Stomach (tissue), 9 donors: ENCODE data around the gene SP100. TPM values are rescaled to one million over a fixed set of nuclear protein-coding genes. Genes with fewer than 3 reads are reported as not detected.

Source experiments
- DNase-seq, 2 donors: peaks; one replicate each; pipeline versions ENCODE4 v3.0.0 to v3.0.0-alpha.2; 2013 to 2019
- H3K27ac ChIP-seq, 5 donors: fragments of 200-600 bp in 4 of 5; sonication (generic) in 4 of 5; one replicate each; pipeline ENCODE4 v1.5.1; 2013 to 2019; ENCODE audit warnings: mild to moderate bottlenecking in 1 of 5, moderate library complexity in 1 of 5
- H3K27me3 ChIP-seq, 3 donors: fragments of 200-600 bp; sonication (generic); one replicate each; pipeline ENCODE4 v1.5.1; 2017 to 2019; ENCODE audit warnings: mixed run types in 1 of 3
- H3K36me3 ChIP-seq, 4 donors: fragments of 200-600 bp; sonication (generic); 1 replicate in 3 of 4; 2 replicates in 1 of 4; pipeline ENCODE4 v1.5.1; 2016 to 2019
- H3K4me1 ChIP-seq, 4 donors: fragments of 200-600 bp; sonication (generic); one replicate each; pipeline ENCODE4 v1.5.1; 2016 to 2019
- H3K4me3 ChIP-seq, 4 donors: fragments of 200-600 bp; sonication (generic) in 3 of 4; one replicate each; pipeline ENCODE4 v1.5.1; 2016 to 2019; ENCODE audit warnings: mild to moderate bottlenecking in 1 of 4
- H3K9me3 ChIP-seq, 4 donors: fragments of 200-600 bp; sonication (generic); one replicate each; pipeline ENCODE4 v1.5.1; 2016 to 2019
- EP300 ChIP-seq: sonication (generic); formaldehyde crosslinking; IDR thresholded peaks from one replicate; pipeline ENCODE4 v1.6.1; 2017; ENCODE audit warnings: antibody characterized with exemption
- POLR2A ChIP-seq, 4 donors: fragments of 450-650 bp; IDR thresholded peaks; one replicate each; pipeline ENCODE4 v1.6.1; 2016; ENCODE audit warnings: antibody characterized with exemption in 4 of 4, control low read depth in 2 of 4, mild to moderate bottlenecking in 1 of 4, moderate library complexity in 1 of 4
- POLR2AphosphoS5 ChIP-seq, 3 donors: sonication (generic); formaldehyde crosslinking; IDR thresholded peaks; one replicate each; pipeline ENCODE4 v1.6.1; 2016; ENCODE audit warnings: antibody characterized with exemption in 3 of 3
- WGBS, 5 donors: extraction: QIAGEN DNeasy Blood & Tissue Kit in 3 of 5; methylation state at CpG; one replicate each; pipeline versions ENCODE4 v1.1.5 to v1.1.7; 2013 to 2018; 5-methylcytosine and 5-hydroxymethylcytosine counted together
- intact Hi-C: fragments of 100-400 bp; cut with DNase I; formaldehyde crosslinking; loops from one replicate; pipeline ENCODE4 v1.15.1; 2023; ENCODE audit warnings: low total_unique reads
- polyA plus RNA-seq, 3 donors: library from polyadenylated mRNA; stranded (reverse); fragments of 200-250 nt; gene quantifications; one replicate each; pipeline ENCODE4 v1.2.3, GENCODE V29; 2013
- total RNA-seq, 5 donors: library from RNA; depleted of rRNA; stranded (reverse); fragments of >200 nt; gene quantifications; one replicate each; pipeline versions ENCODE4 v1.1.0 to v1.2.3, GENCODE V29; 2014 to 2016
- TF ChIP-seq, protein P1 (sequence below), 7 experiments: fragments of 450-650 bp in 4 of 7; fragments of 200-600 bp in 3 of 7; sonication (generic) in 3 of 7; IDR thresholded peaks; one replicate each; pipeline ENCODE4 v1.5.1; 2016 to 2019; ENCODE audit warnings: antibody characterized with exemption in 7 of 7, control low read depth in 2 of 7, mild to moderate bottlenecking in 1 of 7
- donor health status: healthy with polysubstance abuse.
- donor health status: Bipolar disorder and iron deficiency.
- donor health status: healthy.

The SP100 gene
- total and polyA plus RNA-seq, 8 donors = 11.0 to 168 (median 67.6) TPM

DNA sequence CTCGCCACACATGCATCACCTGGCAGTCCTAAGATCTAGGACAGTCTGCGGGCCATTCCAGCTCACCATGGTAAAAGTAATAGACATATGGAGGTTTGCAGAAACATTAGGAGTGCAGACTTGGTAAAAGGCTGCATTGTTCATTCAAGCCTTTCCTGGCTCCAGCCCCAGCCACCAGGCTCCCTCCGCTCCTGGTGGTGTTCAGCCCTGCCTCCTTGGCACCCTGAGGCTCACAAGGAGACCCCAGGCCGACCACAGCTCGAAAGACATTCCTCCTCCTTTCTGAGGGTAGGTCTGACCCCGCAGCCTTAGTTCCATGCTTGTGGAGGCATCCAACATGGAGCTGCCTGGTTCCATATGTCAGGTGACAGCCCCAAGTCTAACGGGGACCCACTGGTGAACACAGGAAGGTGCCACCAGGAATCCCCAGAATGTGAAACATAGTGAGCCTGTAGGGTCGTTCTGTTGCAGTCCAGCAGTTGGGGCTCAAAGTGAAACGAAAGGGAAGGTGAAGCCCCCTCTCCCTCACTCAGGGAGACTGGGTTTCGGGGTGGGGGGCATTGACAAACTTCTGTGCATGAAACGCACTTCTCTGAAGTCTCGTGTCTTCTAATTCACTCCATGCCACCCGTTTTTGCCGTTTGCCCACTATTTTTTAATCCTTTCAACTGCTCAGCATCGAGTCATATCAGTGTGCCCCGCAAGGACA is 5.0 kb upstream of the SP100 start:
- no peak for TF ChIP-seq EP300
- TF ChIP-seq, protein P1, sequence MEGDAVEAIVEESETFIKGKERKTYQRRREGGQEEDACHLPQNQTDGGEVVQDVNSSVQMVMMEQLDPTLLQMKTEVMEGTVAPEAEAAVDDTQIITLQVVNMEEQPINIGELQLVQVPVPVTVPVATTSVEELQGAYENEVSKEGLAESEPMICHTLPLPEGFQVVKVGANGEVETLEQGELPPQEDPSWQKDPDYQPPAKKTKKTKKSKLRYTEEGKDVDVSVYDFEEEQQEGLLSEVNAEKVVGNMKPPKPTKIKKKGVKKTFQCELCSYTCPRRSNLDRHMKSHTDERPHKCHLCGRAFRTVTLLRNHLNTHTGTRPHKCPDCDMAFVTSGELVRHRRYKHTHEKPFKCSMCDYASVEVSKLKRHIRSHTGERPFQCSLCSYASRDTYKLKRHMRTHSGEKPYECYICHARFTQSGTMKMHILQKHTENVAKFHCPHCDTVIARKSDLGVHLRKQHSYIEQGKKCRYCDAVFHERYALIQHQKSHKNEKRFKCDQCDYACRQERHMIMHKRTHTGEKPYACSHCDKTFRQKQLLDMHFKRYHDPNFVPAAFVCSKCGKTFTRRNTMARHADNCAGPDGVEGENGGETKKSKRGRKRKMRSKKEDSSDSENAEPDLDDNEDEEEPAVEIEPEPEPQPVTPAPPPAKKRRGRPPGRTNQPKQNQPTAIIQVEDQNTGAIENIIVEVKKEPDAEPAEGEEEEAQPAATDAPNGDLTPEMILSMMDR (IDR thresholded peaks at IDR 0.05) = no peak
- TF ChIP-seq POLR2AphosphoS5 (IDR thresholded peaks at IDR 0.05) = no peak
- no peak for TF ChIP-seq POLR2A (IDR thresholded peaks at IDR 0.05)
- no peaks in the 10 kb centered on the region for H3K36me3 ChIP-seq
- H3K27ac ChIP-seq = peak overlapping the region; percentile 81 to 98 (median 91)
- intact Hi-C loops = no loop called here
- DNase-seq = peak in 1 of 2 donors; percentile 25
- peaks cover 12 to 52% (median 36%) of the 10 kb centered on the region in 4 donors for H3K4me1 ChIP-seq
- H3K4me3 ChIP-seq = peak overlapping the region; percentile 53 to 66 (median 60)
- 32 to 40% (median 35%) methylated on average over 16 of the region's 16 CpGs for WGBS, 5 donors
- no peaks in the 10 kb centered on the region for H3K27me3 ChIP-seq
- H3K9me3 ChIP-seq = no peaks in the 10 kb centered on the region

DNA sequence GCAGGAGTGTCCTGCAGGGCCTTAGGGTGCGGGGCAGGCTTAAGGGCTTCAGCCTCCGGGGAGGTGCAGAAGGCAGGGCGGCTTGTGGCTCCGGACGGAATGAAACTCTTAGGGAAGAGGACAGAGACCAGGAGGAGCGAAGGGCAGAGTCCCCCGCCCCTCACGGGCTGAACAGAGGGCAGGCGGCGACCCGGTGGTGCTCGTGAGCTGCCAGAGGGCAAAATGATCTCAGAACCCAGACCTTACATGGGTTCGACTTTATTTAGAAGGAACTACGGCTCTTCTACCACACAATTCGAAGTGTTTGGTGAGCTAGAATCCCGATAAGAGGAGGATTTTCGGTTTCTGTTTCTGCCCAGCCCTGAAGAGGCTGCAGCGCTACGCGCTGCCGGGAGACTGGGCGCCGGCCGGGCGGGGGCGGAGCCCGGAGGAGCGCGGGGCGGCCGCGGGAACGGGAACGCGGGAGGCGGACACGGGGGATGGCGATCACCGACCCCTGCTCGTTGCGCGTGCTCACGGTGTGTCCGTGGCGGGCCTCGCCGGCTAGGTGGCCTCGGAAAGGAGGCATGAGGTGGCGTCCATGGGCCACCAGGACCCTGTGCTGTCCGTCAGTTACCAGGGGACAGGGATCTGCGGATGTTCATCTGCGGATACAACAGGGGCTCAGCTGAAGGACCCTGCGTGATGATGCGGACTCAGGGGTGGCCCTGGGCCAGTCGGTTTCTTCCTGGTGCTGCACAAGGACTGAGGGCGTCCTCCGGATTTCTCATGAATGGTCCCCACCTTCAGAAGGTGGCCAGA is 4.2 kb upstream of the SP100 start:
- Histone ChIP-seq H3K9me3 (no peaks in the 10 kb centered on the region), H3K27ac (peak overlapping the region; percentile 81 to 98 (median 91)), H3K4me3 (peak overlapping the region; percentile 53 to 66 (median 60)), H3K36me3 (no peaks in the 10 kb centered on the region), H3K27me3 (no peaks in the 10 kb centered on the region), H3K4me1 (peaks cover 12 to 52% (median 36%) of the 10 kb centered on the region in 4 donors)
- DNase-seq = peak; percentile 64 to 90
- intact Hi-C loops = no loop called here
- TF ChIP-seq EP300 = no peak
- TF ChIP-seq POLR2AphosphoS5 (IDR thresholded peaks at IDR 0.05) = peak in 2 of 3 donors; percentile 62 to 66
- TF ChIP-seq POLR2A (IDR thresholded peaks at IDR 0.05) = no peak
- TF ChIP-seq, protein P1 (IDR thresholded peaks at IDR 0.05) = no peak
- 0 to 4% (median 1%) methylated on average over 20 to 57 of the region's 57 CpGs for WGBS, 5 donors

DNA sequence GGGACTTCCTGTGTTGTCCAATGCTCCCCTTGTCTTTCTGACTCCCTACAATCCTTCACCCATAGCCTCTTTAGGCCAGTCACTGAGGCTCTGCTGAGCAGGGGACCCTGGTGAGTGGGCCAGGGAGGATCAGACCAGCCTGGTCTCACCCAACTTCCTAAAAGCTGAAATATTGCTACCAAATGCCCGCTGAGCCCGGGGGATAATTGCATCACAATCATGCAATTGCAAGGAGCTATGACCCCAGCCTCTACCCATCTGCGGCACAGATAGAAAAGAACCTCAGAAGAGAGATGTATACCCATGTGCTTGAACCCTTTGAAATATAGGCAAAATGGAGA is 3.7 kb upstream of the SP100 start:
- Histone ChIP-seq H3K9me3 (no peaks in the 10 kb centered on the region), H3K27me3 (no peaks in the 10 kb centered on the region), H3K36me3 (no peaks in the 10 kb centered on the region), H3K4me3 (peak overlapping the region; percentile 53 to 66 (median 60)), H3K4me1 (peaks cover 12 to 57% (median 39%) of the 10 kb centered on the region in 4 donors), H3K27ac (peak overlapping the region; percentile 81 to 98 (median 91))
- no peak for TF ChIP-seq EP300
- TF ChIP-seq, protein P1 (IDR thresholded peaks at IDR 0.05) = no peak
- TF ChIP-seq POLR2AphosphoS5 (IDR thresholded peaks at IDR 0.05) = no peak
- intact Hi-C loops = no loop called here
- no peak for DNase-seq
- 84 to 100% (median 89%) methylated on average over 3 of the region's 3 CpGs for WGBS, 5 donors

DNA sequence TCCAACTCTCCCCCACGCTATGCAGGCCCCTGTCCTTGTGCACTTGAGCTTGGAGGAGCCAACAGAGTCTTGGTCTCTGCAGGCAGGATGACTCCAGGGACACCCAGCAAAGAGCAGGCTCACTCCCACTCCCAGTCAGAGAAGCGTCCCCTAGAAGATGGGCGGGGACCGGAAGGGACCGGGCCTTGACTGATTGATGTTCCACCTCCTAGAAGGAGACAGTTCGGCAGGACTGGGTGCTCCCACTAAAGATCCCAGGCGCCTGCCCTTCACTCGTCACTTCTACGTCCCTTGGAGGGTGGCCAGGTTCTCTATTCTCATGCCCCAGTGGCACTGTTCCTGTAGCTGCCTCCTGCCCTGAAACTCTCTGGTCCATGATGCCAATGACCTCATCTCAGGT is 3.2 kb upstream of the SP100 start:
- TF ChIP-seq POLR2A (IDR thresholded peaks at IDR 0.05) (no peak), EP300 (no peak), POLR2AphosphoS5 (IDR thresholded peaks at IDR 0.05) (no peak)
- TF ChIP-seq, protein P1 (IDR thresholded peaks at IDR 0.05) = no peak
- no peak overlapping the region for H3K4me3 ChIP-seq
- DNase-seq = no peak
- no peaks in the 10 kb centered on the region for H3K27me3 ChIP-seq
- intact Hi-C loops = no loop called here
- H3K4me1 ChIP-seq = peaks cover 14 to 62% (median 43%) of the 10 kb centered on the region in 4 donors
- WGBS, 5 donors = 67 to 94% (median 91%) methylated on average over 5 to 9 of the region's 9 CpGs
- no peaks in the 10 kb centered on the region for H3K36me3 ChIP-seq
- no peaks in the 10 kb centered on the region for H3K9me3 ChIP-seq
- peak overlapping the region in 2 of 5 donors; percentile 91 to 92 for H3K27ac ChIP-seq
